ENCODE data around the gene GGT1. TPM values are rescaled to one million over a fixed set of nuclear protein-coding genes. Genes with fewer than 3 reads are reported as not detected.

Gene GGT1
- total and polyA plus RNA-seq, 2 of the 8 experiments (the other 6 are each of a cell fraction or from before 2014, with no cell fraction given), result 14.4 to 29.2 TPM

GRCh38 chr22:24588381-24588756 lies 14.6 kb upstream of the GGT1 start:
- H3K79me1 ChIP-seq (ENCODE audit: low read depth, low read length), result no peaks in the 10 kb centered on the region; the same call in 1 of the 2 replicates
- no peak overlapping the region for H3K9ac ChIP-seq (replicated peaks in 1 of 4; ENCODE audit: extremely low read depth in 1 of 4, low read depth in 3 of 4, low read length in 3 of 4)
- H3K4me3 ChIP-seq (ENCODE audit: extremely low read depth in 1 of 4, insufficient read depth in 2 of 4, low read depth in 3 of 4, low read length in 4 of 4), result no peak overlapping the region
- H3K56ac ChIP-seq (replicated peaks; ENCODE audit: insufficient read length, low read depth, low read length), result no peak overlapping the region
- H3K23me2 ChIP-seq (ENCODE audit: low read depth, low read length), result peaks cover 2% of the 10 kb centered on the region; the same call in 1 of the 2 replicates
- H3K27me3 ChIP-seq (replicated peaks in 1 of 4; ENCODE audit: control insufficient read depth in 3 of 4, extremely low read depth in 1 of 4, insufficient read depth in 3 of 4, low read length in 3 of 4), result no peaks in the 10 kb centered on the region
- FAIRE-seq (no peak), DNase-seq (ENCODE audit: low read depth in 1 of 2, low spot score in 2 of 2) (no peak)
- no peak overlapping the region for H3K14ac ChIP-seq (ENCODE audit: insufficient read length)
- no peak overlapping the region for H3K4ac ChIP-seq (replicated peaks; ENCODE audit: insufficient read length, low read depth, low read length)
- H2BK12ac ChIP-seq (ENCODE audit: low read depth, low read length), result no peak overlapping the region
- H3K36me3 ChIP-seq (ENCODE audit: control insufficient read depth in 2 of 4, insufficient read depth in 4 of 4, low read length in 3 of 4), result peaks cover 0 to 5% (median under 1%) of the 10 kb centered on the region in 4 experiments; a peak in 3 of 8 replicates
- H4K5ac ChIP-seq (ENCODE audit: insufficient read length, low read depth, low read length), result no peak overlapping the region
- H3K23ac ChIP-seq (ENCODE audit: insufficient read length), result no peak overlapping the region
- H3K79me2 ChIP-seq (ENCODE audit: control insufficient read depth in 1 of 2, insufficient read depth in 2 of 2, low read length in 2 of 2), result no peaks in the 10 kb centered on the region
- 97% methylated on average over 10 of the region's 13 CpGs; no CpG with 5 or more reads in 1 of the 2 experiments for WGBS, 2 experiments (ENCODE audit: extremely low coverage in 1 of 2, insufficient coverage in 1 of 2, insufficient read length in 1 of 2, insufficient replicate concordance in 2 of 2, low coverage in 1 of 2, low lambda C conversion rate in 2 of 2, missing lambda C conversion rate in 1 of 2)
- no peak overlapping the region for H2BK20ac ChIP-seq (ENCODE audit: low read length)
- H2AK5ac ChIP-seq (ENCODE audit: low read depth, low read length), result no peak overlapping the region
- ChIA-PET CTCF (ENCODE audit: partially characterized antibody) (interaction anchor here (1.4 kb wide), 1 partner anchor 11 kb away, joined by 4 read pairs; no protein-coding TSS in a partner anchor), POLR2A (ENCODE audit: partially characterized antibody) (interaction anchor here (1.0 to 1.6 kb wide), 3 partner anchors 10 to 11 kb away, joined by 4 to 8 read pairs (median 6); no protein-coding TSS in a partner anchor)
- no peak overlapping the region for H2AFZ ChIP-seq (ENCODE audit: low read length)
- H2BK5ac ChIP-seq (ENCODE audit: low read depth, low read length), result no peak overlapping the region
- H3K18ac ChIP-seq (ENCODE audit: extremely low read depth, low read length), result no peak overlapping the region
- H4K91ac ChIP-seq (replicated peaks; ENCODE audit: insufficient read length, low read length), result no peak overlapping the region
- no peak overlapping the region for H3K27ac ChIP-seq (ENCODE audit: low read depth, low read length)
- no peak overlapping the region for H4K8ac ChIP-seq (ENCODE audit: extremely low read depth, insufficient read depth, low read length)
- TF ChIP-seq ASH2L (IDR thresholded peaks at IDR 0.05; ENCODE audit: low read length) (no peak), NANOG (IDR thresholded peaks at IDR 0.05; ENCODE audit: insufficient read depth, low read depth, low read length, poor library complexity, severe bottlenecking) (no peak), CHD2 (IDR thresholded peaks at IDR 0.05; ENCODE audit: low read length) (no peak), HDAC6 (IDR thresholded peaks at IDR 0.05; ENCODE audit: low read depth, low read length) (no peak), SIN3A (conservative IDR thresholded peaks at IDR 0.05 in 1 of 2, IDR thresholded peaks at IDR 0.05 in 1 of 2; ENCODE audit: low read depth in 1 of 2, low read length in 2 of 2) (no peak), CEBPB (IDR thresholded peaks at IDR 0.05; ENCODE audit: low read depth, low read length) (no peak), RFX5 (IDR thresholded peaks at IDR 0.05; ENCODE audit: borderline replicate concordance, low read depth, low read length) (no peak)
- no peak overlapping the region for H2BK120ac ChIP-seq (replicated peaks; ENCODE audit: low read depth, low read length)
- peaks cover 0 to 9% (median 6%) of the 10 kb centered on the region in 4 experiments; a peak in 5 of 7 replicates for H3K4me1 ChIP-seq (replicated peaks in 1 of 4; ENCODE audit: control insufficient read depth in 3 of 4, insufficient read depth in 4 of 4, low read length in 3 of 4)
- H2BK15ac ChIP-seq (ENCODE audit: low read length), result no peak overlapping the region
- no peaks in the 10 kb centered on the region for H3K9me3 ChIP-seq (ENCODE audit: insufficient read depth in 2 of 2, low read depth in 1 of 2, low read length in 1 of 2)
- H3K4me2 ChIP-seq (ENCODE audit: insufficient read depth in 1 of 2, low read depth in 2 of 2, low read length in 2 of 2), result no peak overlapping the region
- peaks cover 0 to 2% of the 10 kb centered on the region in 2 experiments for H4K20me1 ChIP-seq (replicated peaks in 1 of 2; ENCODE audit: control insufficient read depth in 1 of 2, insufficient read depth in 2 of 2, low read length in 2 of 2)

Measured in H1 (cell line).